HG03175 (cell line): ENCODE measurements around the gene PRDM15.

Experiments
- ATAC-seq: cut with Tn5 transposase; IDR thresholded peaks from one replicate; pipeline ENCODE4 v1.9.1; 2021; ENCODE audit warnings: mild to moderate bottlenecking, moderate library complexity; ENCODE audit not compliant: unreplicated experiment

PRDM15 gene

DNA sequence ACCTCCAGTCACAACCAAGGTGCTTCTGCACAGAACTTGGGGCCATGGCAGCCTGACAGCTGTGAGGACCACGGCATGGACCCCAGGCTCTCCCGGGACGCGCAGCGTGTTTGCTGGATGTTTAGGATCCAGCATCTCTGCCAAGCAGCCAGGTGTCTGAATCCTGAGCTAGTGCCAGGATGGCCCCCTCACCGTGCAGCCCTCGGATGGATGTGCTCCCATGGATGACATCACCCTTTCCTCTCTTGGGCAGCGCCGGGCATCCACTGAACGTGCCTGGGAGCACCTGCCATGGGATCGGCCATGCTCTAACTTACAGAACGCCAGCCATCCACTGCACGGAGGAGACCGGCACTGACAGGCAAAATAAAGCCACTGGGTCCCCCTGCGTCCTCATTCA lies 53.9 kb downstream of the PRDM15 start:
- ATAC-seq, result no peak

DNA sequence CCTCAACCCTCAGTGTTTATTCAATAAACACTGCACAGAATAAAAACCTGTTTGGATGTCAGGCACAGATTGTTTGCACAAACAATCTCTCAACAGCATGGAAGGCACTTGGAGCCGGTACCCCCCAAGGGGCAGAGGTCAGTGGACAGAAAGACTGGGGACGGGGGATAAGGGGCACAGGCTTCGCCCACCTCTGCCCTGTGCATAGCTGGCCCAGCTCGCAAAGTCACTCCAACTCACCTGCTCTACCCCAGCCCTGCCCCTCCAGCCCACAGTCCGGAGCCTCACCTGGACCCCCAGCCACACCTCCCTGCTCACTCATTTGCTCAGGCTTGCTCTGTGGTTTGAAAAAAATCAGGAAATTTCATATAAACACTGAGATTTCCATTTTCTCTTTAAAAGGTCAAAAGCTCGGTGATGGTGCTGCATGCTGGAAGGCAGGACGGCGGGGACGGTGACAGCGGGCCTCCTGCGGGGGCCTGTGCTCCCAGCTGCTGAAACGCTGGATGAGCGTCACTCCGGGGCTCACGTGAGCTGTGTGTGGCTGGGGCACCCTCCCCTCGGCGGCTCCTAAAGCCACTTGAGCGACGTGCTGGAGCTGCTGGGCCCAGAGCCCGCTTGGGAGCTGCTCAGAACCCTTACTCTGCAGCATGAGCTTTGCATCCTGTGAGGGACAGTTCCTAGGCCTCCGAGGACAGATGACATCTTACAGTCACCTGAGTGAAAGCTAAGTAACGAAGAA lies 54.5 kb downstream of the PRDM15 start:
- no peak for ATAC-seq

DNA sequence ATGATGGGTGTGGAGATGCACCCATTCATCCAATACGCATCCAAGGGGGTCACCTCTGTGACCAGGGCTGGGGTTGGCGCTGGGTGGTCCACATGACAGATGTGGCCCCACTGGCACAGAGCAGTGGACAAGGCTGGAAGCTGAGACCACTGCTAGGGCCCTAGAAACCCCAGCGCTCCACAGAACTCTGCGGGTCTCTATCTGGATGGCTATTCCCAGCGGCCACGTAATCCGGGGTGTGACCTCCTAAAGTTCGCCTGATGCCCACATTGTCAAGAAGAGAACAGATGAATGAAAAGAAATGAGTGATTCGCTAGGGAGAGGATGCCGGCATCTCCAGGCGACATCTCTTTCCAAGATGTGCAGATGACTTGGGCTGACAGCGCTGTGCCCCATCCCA lies 55.2 kb downstream of the PRDM15 start:
- ATAC-seq, result no peak

DNA sequence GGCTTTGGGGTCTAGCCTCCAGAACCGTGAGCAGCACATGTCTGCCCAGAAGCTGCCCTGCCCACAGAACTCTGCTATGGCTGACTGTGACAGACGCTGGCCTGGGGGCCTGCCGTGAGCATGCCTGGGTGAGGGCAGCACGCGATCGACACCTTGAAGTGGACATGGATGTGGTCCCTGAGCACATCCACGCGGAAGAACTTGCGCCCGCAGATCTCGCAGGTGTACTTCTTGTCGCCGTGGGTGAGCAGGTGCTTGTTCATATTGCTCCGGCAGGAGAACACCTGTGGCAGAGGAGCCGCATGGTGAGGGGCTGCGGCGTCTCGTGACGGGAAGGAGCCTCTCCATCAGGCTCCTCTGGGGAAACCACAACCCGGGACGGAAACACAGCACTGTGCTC lies 56.0 kb downstream of the PRDM15 start:
- no peak for ATAC-seq

DNA sequence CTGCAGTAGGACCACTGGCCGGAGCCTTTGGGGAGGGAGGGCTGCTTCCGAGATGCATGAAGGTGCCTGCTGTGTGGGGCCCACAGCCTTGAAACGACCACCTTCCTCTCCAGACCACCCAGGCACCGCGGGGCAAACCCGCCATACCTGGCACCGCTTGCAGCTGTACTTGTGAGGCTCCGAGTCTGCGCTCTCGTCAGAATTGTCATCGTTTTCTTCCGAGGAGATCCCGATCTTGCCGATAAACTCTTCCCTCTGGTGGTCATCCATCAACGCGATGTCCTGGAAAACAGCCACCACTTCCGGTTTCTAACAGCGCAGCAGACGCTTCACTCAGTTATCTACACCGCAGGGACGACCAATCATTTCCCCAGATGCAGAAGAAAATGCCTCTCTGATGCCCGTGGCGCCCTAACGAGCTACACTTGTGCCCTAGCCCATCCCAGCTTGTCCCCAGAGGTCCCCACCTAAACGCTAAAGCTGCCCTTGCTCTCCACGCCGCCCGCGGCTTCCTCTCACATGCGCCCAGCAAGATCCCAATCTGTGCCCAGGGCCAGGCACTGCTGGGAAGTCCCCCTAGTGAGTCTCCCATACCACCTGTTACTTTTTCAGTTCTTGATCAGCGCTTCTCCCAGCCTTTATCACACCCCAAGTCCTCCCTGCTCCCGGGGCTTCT lies 57.2 kb downstream of the PRDM15 start:
- no peak for ATAC-seq

DNA sequence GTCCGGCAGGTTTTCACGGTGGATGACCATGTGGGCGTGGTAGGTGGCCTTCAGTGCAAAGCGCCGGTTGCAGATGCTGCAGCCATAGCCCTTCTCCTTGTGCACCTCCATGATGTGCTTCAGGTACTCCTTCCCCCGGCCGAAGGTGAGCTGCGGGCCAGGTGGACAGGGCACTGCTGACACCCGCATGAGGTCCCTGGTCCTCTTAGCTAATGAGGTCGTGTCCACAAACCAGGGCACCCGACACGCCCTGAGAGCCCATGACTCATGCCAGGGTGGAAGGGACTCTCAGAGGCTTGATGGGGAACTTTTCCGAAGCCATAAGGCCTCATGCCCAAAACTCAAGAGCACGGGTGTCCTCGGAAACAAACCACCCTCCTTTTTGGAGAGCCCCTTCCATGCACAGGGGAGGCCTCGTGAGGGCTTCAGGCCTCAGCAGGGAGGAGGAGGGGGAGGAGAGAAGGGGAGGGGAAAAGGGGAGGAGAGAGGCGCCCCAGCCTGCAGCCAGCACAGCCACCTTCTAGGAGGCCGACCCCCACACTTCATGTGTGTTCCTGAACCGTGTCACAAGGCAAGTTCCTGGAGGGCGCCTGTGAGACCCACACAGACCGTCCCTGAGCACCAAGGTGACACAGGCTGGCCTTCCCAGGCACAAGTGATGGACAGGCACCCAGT lies 57.9 kb downstream of the PRDM15 start:
- ATAC-seq, result no peak

DNA sequence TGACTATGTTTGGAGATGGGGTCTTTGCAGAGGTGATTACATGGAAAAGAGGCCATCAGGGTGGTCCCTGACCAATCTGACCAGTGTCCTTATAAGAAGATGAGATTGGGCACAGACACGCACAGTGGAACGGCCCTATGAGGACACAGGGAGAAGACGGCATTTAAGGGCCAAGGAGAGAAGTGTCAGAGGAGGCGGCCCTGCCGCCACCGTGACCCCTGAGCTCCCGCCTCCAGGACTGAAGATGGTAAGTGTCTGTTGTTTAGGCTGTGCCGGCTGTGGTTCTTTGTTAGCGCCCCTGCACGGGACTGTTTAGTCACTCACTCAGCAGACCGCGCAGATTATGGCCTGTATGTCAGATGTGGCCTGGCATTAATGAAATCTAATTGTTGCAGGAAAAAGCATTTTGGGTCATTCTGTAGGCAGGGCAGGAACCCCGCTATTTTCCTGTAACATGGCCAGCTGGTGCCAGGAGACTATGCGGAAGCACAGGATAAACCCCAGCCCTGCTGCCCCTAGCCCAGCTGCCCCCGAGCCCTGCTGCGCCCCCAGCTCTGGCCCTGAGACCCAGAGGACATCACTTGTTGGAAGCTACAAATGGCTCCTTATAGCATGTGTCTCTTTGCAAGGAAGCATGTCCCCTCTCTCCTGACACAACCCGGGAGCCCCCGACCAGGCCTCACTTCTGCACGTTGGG lies 58.6 kb downstream of the PRDM15 start:
- ATAC-seq, result no peak

DNA sequence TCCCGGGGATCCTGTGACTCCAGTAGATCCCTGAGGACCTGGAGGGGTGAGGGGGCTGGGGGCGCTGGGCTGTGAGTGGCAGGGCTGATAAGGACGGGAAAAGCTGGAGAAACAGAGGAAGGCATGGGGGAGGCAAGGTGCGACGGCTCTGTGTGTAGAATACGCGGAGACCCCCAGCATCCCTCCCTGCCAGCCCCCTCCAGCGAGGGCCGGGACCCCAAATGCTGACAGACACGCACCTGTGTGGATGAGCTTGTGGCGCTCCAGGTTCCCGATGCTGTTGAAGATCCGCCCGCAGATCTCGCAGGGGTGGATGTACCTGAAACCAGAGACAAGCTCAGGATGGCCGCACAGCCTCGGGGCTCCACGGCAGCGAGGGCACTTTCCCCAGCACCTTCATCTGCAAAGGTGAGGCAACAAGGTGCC lies 59.3 kb downstream of the PRDM15 start:
- no peak for ATAC-seq

DNA sequence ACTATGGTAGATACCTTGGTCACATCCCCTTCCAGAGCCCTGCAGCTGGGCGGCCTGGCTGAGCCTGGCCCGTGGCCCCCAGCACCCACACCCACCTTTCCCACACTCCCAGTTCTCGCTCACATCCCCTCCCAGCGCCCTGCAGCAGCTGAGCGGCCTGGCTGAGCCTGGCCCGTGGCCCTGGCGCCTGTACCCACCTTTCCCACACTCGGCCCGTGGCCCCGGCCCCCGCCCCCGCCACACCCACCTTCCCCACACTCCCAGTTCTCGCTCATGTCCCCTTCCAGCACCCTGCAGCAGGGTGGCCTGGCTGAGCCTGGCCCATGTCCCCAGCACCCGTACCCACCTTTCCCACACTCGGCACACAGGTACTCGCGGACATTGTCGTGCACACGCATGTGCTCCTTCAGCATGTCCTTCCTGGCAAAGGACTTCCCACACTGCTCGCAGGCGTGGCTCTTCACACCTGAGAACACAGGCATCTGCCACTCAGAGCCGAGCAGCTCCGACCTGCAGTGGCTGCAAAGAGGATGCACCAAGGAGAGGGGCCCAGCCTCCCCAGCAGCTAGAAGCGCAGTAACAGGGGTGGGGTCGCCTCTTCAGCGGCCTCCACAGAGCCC lies 59.8 kb downstream of the PRDM15 start:
- ATAC-seq, result no peak

DNA sequence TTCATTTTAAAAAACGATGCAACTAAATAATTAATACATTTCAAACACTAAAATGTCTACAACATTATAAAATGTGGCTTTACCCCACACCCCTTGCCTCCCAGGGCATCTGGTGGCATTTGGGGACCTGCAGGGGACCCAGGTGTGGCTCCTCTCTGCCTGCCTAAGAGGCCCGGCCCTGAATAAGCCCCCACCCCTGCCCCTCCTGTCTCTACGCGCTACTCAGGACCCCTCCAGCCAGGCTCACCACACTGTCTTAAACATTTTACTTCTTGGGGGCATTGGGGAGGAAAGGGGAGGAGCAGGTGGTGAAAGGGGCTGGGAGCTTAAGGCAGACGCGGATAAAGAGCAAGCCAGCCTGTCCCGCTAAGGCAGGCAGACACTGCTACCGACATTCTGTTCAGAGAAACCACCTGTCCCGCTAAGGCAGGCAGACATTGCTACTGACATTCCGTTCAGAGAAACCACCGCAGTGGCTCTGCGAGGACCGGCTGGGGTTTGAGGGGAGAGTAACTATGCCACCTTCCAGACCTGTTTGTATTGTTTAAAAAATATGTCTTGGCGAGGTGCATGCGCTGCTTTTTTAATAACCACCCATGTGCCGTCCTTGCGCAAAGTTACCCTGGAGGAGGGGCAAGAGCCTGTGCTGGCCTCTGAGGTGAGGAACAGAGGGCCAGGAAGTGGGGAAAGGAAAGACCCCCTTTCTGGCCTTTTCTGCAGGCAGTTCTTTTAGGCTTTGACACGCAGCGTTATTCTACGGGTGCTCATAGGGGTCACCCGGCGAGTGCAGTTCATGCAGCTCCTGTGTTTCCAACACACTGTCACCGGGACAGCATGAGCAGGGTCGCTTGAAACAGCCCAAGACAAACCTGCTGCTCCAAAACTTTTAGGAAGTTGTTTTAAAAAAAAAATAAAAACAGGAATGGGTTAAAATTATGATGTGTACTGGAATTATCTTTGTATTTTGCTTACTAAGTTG lies 61.0 kb downstream of the PRDM15 start:
- no peak for ATAC-seq

DNA sequence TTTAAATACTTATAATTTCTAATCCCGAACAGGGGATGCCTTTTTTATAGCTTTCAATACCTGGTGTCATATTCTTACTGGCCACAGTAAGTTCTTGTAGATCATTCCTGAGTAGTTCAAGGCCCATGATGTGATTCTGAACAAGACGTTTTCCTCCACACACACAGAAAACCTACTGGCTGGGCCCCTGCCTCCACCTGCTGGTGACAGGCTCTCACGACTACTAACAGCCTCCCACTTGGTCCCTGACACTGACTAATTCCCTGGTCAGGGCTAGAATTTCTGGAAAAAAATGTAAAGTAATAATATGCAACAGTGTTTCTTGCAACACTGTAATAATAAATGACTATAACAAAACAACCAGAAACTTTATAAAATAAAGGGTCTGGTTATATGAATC lies 61.9 kb downstream of the PRDM15 start:
- ATAC-seq, result no peak

DNA sequence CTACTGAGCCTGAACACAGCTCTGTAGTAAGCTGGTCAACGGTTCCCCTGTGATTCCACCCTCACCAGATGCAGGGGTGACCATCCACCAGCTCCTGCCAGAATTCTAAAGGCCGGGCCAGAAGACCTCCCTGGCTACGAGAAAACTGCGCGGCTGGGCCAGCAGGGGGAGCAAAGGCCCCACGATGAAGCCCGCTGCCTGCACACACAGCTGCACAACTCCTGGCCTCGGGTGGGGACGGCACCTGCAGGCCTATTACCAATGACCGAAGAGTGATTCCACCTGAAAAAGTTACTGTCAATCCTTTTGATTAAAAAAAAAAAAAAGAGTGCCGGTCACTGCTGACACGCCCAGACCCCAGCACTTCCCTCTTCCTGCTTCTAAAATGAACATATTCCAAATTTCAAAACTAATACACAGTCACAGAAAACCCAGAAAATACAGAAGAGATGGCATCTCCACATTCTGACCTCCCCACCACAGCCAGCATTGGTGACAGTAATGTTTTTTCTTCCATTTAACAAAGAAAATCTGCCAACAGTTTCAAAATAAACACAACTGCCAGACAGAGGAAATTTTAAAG lies 62.5 kb downstream of the PRDM15 start:
- no peak for ATAC-seq

DNA sequence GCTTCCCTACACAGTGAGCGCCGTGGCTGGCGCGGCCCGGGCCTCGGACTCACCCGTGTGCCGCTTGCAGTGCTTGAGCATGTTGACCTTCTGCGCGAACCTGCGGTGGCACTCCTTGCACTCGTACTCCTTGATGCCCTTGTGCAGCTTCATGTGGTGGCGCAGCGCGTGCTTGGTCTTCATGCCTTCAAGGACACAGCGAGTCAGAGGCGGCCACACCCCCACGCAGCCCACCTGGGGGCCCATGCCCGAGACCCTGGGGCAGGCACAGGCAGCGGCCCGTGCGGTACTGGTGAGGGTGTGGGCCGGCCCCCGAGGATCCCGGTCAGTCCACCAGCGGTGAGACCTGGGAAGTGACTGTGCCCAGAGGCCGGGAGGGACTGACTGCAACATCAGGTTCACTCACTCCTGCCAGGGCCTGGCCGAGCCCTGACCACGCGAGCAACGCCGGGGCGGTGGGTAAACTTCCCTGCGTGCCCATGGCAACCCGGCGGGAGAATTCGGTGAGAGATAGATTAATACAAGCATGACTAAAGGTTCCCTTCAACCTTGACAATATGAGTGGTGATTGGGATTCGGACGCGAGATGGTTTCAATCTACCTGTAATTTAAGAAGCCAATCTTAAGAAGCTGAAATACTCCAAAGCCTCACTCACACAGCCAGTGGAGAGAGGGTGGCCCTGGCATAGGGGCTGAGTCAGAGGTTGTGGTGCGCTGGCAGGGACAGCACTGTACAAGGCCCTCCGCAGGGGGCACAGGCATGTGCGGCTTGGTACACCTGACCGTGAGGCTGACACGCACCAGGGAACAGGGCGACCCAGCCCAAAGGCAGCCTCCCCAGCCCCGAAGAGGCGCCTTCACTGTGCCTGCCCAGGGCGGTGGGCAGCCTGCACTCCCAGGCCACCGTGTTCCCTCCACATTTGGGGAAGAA lies 63.2 kb downstream of the PRDM15 start:
- no peak for ATAC-seq

DNA sequence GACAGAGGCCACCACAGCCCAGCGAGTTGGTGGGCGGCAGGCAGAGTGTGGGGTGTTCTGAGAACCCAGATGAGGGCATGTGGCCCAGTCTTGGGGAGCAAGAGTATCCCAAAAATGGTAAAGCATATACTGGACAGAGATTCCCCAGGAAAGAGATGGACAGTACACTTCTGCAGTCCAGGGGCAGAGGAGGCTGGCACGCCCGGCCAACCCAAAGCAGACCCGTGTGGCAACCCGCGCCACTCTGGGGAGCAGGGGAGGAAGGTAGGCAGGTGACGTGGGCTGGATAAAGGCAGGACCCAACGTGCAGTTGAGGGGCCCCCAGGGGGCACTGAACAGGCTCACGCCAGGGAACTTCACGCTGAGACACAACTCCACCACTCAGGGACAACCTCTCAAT lies 65.9 kb downstream of the PRDM15 start:
- no peak for ATAC-seq

DNA sequence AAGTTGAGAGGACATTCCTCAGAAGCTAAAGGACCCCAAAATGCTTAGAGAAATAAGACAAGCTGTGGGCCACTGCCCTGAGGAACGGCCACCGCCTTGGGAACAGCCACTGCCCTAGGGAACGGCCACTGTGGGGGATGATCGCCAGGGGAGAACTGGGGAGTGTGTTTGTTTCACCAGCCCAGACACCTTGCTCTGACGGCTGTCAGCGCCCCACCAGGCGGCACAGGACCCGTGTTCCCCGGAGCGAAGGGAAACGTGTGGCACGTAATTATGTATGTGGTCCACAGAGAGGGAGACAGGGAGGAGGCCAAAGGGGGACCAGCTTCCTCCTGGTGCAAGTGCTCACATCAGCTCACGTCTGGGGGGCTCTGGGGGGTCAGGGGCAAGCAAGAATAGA lies 66.5 kb downstream of the PRDM15 start:
- ATAC-seq, result no peak

DNA sequence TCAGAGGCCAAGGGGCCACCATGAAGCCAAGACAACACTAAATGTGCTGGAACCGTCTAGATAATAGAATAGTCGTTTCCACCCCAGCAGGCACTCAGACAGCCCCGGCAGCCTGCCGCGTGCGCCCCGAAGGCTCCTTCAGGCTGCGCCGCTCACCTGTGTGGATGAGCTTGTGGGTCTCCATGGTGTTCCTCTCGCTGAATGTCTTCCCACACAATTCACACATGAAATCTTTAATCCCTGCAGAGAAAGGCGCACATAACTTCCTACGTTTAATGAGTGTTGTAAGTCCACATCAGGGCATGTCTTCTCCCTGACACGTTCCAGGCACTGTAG lies 68.6 kb downstream of the PRDM15 start:
- ATAC-seq, result no peak

DNA sequence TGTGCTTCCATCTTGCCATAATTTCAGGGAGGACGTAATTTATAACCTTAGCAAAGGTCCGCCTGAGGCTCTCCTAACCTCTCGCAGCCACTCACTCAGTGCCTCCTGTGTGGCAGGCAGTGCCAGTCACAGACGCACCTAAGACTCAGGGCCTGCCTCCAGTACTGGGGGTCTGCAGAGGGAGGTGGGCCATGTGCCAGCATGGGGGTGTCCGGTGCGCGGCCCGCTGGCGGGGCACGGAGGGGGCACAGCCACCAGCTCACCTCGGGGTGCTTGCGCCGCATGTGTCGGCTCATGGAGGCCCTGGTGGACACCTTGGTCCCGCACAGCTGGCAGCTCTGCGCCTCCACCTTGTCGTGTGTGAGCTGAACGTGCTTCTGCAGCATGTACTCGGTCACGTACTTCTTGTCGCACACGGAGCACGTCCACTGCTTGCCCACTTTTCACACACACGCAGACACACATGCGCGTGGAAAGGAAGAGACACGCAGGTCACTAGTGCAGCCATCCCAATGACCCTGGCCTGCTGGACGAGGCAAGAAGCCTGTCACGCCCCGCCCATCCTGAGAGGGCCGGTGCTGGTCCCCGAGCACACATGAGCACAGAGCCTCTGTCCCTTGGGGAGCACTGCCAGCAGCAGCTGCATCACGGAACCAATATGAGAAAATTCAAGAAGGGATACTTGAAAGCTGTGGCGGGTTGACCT lies 69.1 kb downstream of the PRDM15 start:
- no peak for ATAC-seq

DNA sequence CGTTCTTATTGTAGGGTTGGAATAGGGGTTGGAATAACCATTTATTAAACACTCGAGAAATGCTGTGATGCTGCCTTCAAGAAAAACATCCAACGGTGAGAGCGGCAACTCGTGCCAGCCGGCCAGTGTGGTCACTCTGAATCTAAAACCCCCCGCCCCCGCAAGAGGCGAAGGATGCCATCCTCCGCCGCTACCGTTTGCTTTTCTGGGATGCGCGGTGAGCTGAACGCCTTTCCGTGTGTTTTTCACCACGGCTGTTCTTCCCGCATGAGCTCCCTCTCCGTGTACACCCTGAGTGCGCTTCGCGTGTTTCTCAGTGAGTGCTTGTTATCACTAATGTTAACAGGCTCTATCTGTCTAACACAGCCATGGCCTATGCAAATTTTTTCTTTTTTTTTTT lies 70.3 kb downstream of the PRDM15 start:
- no peak for ATAC-seq
